ENCODE results near the gene CACNA1D.

The CACNA1D gene

DNA sequence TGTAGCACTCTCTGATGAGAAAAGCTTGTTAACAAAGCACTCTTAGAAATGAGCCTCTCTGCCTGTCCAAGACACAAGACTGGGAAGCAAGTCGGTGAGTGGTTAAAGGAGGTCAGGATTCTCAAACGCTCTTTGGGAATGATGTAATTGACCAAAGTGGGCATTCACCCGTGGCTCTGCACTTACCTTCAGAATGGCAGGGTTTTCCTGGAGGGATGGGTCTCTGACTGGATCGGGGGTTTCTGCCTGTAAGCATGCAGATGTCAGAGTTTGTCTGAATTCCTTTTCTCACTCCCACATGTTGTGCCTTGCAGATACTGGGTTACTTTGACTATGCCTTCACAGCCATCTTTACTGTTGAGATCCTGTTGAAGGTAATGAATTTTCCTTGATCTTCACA, 245.6 kb downstream of the CACNA1D start:
- H3K4me3 ChIP-seq (ENCODE audit: low read depth, low read length) = no peak overlapping the region
- TF ChIP-seq, protein P1, sequence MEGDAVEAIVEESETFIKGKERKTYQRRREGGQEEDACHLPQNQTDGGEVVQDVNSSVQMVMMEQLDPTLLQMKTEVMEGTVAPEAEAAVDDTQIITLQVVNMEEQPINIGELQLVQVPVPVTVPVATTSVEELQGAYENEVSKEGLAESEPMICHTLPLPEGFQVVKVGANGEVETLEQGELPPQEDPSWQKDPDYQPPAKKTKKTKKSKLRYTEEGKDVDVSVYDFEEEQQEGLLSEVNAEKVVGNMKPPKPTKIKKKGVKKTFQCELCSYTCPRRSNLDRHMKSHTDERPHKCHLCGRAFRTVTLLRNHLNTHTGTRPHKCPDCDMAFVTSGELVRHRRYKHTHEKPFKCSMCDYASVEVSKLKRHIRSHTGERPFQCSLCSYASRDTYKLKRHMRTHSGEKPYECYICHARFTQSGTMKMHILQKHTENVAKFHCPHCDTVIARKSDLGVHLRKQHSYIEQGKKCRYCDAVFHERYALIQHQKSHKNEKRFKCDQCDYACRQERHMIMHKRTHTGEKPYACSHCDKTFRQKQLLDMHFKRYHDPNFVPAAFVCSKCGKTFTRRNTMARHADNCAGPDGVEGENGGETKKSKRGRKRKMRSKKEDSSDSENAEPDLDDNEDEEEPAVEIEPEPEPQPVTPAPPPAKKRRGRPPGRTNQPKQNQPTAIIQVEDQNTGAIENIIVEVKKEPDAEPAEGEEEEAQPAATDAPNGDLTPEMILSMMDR (IDR thresholded peaks at IDR 0.05; ENCODE audit: insufficient read depth, low read depth, low read length, missing control alignments) = no peak
- DNase-seq (ENCODE audit: low read depth) = no peak

DNA sequence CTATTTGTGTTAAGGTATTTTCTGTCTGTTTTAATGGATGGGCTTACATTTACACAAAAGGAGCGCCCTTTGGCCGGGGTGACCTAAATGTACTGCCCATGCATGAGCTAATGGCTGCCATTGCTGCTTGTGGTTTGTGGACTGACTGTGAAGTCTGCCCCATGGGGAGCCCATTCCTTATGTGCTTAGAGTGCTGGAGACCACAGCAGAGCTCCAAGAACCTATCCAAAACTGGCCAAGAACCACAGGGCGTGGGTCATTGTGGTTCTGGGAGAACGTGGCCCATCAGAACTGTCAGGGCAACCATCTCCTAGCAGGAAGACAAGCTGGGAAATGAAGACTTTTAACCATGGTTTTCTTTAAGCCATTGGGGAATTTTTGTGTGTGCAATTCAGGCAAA, 246.5 kb downstream of the CACNA1D start:
- H3K4me3 ChIP-seq (ENCODE audit: low read depth, low read length) = no peak overlapping the region
- no peak for DNase-seq (ENCODE audit: low read depth)
- TF ChIP-seq, protein P1 (IDR thresholded peaks at IDR 0.05; ENCODE audit: insufficient read depth, low read depth, low read length, missing control alignments) = no peak

DNA sequence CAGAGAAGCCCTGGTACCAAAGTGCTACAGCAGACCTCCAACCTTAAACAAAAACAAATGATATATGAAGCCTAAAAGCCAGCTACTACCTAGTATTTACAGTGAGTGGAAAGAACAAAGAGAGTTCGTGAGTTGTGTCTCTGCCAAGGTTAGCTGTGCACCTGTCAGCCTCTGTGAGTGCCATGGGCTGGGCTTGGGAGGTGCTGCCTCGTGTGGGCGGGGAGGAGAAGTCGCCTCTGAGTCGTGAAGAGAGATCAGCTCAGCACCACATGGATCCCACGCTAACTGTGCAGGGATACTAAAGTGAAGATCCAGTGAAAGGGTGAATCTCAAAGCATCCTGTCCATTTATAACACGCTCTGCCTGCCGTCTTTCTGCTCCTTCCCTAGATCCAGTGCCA, 249.9 kb downstream of the CACNA1D start:
- DNase-seq (ENCODE audit: low read depth) = no peak
- H3K4me3 ChIP-seq (ENCODE audit: low read depth, low read length) = no peak overlapping the region
- TF ChIP-seq, protein P1 (IDR thresholded peaks at IDR 0.05; ENCODE audit: insufficient read depth, low read depth, low read length, missing control alignments) = no peak

DNA sequence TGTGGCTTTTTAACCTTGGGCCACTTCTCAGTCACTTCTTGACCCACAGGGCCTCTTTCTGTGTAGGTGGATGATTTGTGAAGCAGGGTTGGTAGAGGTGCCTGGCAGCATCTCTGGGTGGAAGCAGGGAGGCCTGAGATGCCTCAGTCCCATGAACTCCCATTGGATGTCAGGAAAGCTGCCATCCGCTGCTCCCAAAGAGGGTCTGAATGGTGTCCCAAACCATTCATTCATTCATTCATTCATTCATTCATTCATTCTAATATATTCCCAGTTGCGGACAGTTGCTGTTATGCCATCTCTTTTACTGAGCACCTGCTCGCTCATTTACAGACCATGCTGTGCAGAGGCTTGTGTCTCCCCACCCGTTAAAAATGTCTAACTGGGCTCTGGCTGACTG, 253.1 kb downstream of the CACNA1D start:
- H3K4me3 ChIP-seq (ENCODE audit: low read depth, low read length) = no peak overlapping the region
- no peak for DNase-seq (ENCODE audit: low read depth)
- TF ChIP-seq, protein P1 (IDR thresholded peaks at IDR 0.05; ENCODE audit: insufficient read depth, low read depth, low read length, missing control alignments) = no peak

DNA sequence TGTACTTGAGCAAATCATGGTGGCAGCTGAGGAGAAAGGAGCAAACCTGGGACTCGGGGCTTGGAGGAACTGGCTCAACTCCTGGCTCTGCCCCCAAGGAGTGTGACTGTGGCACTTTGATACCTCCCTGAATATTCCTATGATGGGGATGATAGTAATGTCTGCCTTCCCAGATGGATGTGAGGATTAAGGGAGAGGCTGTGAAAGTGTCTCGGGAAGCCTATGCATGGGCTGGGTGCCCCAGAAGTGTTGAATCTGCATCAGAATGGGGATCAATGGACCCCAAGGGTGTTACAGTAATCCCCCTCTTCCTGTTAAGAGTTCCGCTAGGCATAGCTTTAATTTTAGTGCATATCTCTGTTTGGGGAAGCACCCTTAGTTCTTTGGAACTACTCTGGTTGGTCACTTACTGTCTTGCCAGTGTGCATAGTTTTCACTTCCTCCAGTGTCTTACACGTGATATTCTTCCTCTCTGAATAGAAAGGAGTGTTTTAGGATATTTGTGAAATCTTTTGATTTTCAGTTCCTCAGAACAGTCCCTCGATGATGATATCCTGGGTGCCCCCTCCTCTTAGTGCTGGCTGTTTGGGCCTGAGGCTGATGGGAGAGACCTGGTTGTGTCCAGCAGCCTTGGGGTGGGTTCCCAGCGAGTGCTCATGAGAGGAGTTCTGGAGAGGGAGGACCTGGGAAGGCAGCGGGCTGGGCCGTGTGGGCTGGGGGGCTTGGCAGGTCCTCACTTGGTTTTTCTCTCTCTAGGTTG, 254.3 kb downstream of the CACNA1D start:
- peak overlapping the region; percentile 13; the same call in 1 of the 2 replicates for H3K4me3 ChIP-seq (ENCODE audit: low read depth, low read length)
- TF ChIP-seq, protein P1 (IDR thresholded peaks at IDR 0.05; ENCODE audit: insufficient read depth, low read depth, low read length, missing control alignments) = no peak
- DNase-seq (ENCODE audit: low read depth) = peak; percentile 76

DNA sequence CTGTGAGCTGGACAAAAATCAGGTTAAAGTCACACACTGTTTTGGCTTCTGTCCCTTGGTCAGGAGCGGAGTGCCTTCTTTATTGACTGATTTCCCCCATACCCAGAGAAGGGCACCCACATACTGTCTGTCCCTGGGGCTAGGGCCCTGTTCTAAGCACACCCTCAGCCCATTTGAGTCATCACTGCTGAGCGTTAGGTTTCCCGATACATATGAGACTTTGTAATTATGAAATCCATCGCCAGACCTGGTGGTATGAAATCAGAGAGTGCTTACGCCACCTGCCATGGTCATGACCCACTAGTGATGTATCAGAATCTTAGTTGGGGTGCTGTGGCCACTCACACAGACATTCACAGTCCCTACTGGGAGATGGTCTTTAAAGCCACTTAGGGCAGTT, 255.0 kb downstream of the CACNA1D start:
- peak; percentile 46 for DNase-seq (ENCODE audit: low read depth)
- no peak overlapping the region for H3K4me3 ChIP-seq (ENCODE audit: low read depth, low read length)
- TF ChIP-seq, protein P1 (IDR thresholded peaks at IDR 0.05; ENCODE audit: insufficient read depth, low read depth, low read length, missing control alignments) = no peak
